HG03575 (cell line): ENCODE results near the gene FCRL6.

Experiments used
- ATAC-seq: cut with Tn5 transposase; IDR thresholded peaks from one replicate; pipeline ENCODE4 v1.9.1; 2021; ENCODE audit not compliant: unreplicated experiment, insufficient number of reproducible peaks, low FRiP score; ENCODE audit errors: extremely low read depth

The FCRL6 gene

DNA sequence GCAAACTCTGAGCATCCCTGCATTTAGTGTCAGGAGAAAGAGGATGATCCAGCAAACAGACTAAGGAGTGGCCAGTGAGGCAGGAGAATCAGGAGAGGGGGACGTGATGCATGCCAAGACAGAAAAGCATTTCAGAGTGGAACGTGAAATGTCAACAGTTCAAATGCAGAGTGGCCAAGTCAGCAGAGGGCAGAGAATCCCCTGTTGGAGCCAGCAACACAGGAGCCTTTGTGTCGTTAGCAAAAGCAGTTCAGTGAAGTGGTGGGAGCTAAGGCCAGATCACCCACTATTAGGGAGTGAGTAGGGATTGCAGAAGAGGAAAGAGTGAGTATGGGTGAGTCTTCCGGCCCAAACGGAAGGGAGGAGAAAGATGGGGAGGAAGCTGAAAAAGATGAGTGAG lies 6.6 kb upstream of the FCRL6 start:
- no peak for ATAC-seq

DNA sequence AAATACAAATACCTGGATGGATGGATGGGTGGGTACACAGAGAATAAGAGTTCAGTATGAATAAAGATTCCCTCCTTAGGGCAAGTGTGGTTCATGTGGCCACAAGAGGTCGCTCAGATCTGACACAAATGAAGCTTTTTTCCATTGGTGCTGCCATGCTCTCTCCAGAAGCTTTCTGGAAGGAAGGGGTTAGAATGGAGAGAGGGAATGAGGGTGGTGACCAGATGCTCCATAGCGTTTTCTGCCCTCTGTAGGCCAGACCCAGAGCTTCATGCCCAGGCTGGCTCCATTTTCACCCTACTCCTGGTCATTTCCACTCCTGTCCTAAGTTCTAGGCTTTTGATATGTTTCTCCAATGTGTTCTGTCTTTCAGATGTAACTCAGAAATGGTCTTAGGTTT lies 3.3 kb upstream of the FCRL6 start:
- ATAC-seq, result no peak

DNA sequence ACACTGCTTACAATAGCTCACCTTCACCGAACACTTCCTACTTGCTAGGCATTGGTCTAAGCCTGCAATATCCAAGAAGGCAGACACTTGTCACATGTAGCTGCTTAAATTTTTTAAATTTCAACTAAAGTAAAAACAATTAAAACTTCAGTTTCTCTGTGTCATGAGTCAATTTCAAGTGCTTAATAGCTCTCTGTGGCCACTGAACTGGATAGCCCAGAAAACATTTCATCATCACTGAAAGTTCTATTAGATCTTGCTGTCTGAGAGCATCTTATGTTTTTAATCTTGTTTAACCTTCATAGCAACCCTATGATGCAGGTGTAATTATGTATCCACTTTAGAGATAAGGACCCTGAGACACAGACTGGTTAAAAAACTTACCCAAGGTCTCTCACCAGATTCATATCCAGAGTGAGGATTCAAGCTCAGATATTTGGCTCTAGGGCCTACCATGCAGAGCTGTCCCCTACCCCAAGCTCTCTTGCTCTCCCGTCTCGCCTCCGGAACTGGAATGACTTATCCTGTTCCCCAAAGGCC lies 2.6 kb upstream of the FCRL6 start:
- ATAC-seq, result no peak

DNA sequence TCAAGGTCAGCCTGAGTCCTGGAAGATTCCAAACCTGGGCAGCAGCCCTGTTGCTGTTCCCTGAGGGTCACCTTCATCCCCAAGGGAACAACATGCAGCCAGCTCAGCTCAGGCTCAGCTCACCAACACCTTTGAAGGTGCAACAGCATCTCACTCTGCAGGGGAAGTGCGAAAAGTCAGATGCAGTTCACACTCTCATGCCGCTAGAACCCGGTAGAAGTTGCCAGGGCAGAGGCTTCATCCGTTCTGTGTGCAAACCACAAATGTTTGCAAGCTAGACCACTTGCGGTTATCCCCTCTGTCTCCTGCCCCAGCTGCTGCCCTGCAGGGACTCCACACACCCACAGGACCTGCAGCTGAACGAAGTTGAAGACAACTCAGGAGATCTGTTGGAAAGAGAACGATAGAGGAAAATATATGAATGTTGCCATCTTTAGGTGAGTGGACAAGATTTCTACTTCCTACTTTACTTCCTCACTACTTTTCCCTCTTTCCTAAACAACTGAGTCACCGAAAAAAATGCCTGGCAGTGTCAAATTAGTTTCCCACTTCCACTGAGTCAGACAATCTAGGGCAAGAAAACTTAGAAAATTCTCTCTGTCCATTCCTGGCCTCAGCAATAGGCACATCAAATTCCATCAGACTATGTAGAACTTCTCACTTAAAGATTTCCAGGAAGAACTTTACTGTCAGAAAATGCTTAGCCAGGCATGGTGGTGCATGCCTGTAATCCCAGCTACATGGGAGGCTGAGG lies 1.8 kb upstream of the FCRL6 start:
- no peak for ATAC-seq

DNA sequence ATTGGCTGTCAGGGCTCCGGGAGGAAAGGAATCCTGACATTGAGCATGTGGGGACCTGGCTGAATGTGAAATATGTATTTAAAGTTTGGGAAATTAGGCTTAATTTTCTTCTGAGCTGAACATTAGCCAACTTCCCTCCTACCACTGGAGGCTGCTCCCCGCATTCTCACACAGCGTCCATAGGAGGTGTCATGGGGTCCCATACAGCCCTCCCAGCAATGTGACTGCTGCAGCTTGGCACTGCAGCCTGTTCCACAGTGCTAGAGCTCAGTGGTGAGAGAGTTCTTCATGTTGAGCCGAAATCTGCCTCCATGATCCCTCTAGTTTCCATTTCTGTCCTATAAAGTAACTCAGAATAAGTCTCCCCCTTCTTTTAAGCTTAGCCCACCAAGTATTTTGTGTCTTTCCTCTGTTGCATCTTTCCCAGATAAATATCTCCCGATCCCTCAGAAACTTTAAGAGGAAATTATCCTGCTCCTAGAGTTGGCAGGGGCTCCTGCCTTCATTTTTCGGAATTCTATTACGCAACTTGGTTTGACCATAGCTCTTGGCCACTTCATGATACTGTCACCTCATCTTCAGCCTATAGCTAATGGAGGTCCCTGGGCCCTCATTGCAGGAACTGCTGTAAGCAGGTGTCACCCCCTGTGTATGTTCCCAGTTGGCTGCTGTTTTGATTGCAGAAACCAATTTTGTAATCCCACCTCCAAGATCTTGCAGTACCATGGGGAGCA lies 2.0 kb downstream of the FCRL6 start:
- ATAC-seq, result no peak

DNA sequence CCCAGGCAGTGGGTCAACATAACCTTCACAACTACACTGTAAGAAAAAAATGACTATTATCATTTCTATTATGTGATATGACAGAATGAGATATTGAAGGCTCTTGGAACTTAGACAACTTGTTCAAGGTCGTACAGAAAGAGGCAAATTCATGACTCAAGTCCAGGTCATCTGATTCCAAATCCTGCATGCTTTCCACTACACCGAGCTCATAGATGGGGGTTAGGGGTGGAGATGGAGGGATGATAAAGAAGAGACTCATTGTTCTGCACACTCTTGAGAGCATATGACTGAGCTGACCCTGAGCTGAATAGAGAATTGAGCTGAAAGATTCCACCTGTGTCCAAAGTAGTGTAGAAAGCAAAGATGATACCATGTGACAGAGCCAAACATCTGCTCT lies 2.8 kb downstream of the FCRL6 start:
- no peak for ATAC-seq

DNA sequence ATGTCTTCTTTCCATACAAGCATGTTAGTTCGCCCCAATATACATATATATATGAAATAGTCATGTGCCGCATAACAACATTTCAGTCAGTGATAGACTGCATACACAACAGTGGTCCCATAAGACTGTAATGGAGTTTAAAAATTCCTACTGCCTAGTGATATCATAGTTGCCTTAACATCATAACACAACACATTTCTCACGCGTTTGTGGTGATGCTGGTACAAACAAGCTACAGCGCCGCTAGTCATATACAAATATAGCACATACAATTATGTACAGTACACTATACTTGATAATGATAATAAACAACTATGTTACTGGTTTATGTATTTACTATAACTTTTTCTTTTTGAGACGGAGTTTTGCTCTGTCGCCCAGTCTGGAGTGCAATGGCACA lies 13.8 kb downstream of the FCRL6 start:
- ATAC-seq, result no peak

DNA sequence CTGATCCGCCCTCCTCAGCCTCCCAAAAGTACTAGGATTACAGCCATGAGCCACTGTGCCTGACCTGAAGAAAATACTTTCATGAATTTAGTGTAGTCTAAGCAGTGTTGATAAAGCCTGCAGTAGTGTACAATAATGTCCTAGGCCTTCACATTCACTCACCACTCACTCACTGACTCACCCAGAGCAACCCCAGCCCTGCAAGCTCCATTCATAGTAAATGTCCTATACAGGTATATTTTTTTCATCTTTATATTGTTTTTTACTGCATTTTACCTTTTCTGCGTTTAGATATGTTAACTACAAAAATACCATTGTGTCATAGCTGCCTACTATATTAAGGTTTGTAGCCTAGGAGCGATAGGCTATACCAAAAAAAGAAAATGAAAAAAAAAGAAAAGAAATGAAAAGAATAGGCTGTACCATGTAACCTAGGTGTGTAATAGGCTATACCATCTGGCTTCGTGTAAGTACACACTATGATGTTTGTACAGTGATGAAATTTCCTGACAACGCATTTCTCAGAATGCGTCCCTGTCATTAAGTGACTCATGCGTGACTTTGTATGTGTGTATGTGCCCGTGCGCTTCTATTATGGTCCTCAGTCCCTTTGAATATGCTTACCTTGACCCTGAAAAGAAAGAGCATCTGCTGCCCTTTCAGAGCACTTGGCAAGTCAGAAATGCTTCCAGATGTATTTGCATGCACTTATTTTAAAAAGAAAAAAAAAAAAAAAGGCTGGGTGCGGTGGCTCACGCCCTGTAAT lies 15.3 kb downstream of the FCRL6 start:
- ATAC-seq, result no peak

DNA sequence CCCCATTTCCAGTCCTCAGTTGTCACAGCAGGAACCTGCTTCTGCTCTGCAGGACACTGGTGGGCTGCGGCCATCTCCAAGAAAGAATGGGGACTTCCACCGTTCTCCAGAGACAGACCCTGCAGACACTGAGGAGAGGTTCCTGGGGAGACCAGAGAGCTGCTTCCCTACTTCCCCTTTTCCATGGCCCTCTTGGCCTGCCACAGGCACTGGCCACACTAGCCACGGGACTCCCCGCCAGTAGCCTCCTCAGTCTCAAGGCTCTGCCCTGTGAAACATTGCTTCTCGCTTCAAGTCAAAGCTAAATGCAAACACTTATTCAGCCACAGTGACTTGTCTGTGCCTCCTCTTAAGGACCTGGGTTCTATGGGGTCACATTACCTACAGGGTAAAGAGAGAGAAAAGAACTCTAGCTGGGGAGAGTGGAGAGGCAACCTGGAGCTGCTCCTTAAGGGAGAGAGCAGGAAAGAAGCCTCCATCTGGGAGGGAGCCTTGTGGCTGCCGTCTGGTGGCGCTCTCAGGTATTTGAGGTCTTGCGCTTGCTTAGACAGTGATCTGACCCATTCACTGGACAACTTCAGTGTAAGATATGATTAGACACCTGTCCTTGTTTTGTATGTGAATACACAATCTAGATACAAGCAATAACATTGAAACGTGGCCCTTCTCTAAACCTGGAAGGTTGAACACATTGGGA lies 19.2 kb downstream of the FCRL6 start:
- no peak for ATAC-seq

DNA sequence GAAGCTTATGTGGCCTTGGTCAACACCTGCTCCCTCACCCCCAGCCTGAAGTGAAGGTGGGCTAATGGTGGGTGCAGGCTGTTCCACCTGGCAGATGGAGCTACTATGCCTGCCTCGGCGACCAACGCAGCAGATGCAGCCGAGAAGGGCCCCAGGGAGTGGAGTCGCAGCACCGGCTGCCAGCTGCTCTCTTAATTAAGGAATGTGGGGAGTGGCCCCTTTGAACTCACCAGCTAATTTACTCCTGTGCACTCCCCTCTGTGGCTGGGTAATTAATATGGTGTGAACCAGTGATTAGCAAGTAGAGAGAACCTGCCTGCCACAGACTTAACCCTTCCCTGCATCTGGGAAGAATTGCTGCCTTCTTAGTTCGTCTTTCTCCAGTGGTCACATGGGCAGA lies 21.2 kb downstream of the FCRL6 start:
- ATAC-seq, result no peak

DNA sequence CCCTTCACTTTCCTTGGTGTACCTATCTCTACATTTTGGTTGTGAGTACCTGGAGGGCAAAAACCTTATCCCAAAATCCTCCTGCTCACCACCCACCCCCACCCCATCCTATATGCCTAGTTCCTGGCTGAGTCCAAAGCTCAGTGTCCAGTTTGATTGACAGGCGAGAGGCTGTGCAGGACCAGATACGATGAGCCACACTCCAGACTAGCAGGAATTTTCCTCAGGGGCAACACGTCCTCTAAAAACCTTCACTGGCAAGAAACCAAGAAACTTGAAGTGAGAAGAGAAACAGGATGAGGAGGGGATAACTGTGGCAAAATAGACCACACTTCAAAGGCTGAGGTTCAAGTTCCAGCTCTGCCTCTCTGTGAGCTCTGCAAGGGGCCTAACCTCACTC lies 23.4 kb downstream of the FCRL6 start:
- ATAC-seq, result no peak

DNA sequence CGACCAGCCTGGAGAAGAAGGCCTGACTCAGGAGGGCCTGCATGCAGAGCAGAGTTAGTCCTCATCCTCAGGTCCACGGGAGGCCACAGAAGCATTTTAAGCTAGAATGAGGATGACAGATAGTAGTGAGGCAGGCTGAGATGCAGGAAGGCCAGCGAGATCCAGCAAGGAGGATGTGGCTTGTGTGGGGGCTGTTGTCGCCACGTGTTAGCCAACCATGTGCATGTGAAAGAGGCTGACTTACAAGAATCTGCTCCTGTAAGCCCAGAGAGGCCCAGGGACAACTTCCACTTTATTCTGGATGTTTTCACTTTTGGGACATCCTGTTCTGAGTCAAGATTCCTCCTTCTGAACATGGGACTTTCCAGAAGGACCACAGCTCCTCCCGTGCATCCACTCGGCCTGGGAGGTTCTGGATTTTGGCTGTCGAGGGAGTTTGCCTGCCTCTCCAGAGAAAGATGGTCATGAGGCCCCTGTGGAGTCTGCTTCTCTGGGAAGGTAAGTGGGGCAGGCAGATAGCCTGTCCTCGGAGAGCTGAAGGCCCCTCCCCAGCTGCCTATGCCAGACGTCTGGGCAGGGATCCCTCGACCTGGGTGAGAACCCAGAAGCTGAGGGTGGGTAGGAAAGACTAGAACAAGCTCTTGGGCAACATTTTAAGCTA lies 24.4 kb downstream of the FCRL6 start, which contains the start of gene SLAMF8:
SLAMF8 (plus strand) TSS at position 433 of the 661 bp plus-strand sequence; CDS start at position 459, 26 bp downstream.
- ATAC-seq, result no peak

DNA sequence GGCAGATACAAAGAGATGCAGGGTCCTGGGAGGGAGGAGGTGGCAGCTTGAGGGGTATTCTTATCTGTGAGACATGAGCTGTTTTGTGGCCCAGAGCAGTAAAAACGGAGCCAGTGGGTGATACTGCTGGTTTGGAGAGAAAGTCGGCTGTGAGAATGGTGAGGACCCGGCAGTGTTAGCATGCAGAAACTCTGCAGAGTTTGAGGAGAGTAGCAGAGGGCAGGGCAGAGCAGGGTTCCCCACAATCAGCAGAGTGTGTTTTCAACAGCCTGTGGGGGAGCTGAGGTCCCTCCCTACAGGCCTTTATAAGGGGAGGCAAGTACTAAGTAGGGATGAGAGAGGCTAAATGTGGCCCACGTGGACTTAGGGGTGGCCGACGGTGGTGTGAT lies 24.9 kb downstream of the FCRL6 start:
- ATAC-seq, result no peak

DNA sequence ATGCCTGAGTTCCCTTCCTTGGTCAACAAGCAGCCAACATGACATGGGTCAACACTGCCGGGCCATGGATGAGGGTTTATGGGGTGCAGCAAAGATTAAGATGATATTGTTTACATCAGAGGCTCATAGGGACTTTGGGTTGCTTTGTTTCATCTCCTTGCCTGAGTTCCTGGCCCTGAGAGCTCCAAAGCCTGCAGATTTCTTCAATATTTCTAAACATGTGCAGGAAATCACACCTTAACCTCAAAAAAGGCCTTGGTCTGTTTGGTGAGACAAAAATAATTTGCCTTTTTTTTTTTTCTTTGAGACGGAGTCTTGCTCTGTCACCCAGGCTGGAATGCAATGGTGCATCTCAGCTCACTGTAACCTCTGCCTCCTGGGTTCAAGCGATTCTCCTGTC lies 25.4 kb downstream of the FCRL6 start:
- no peak for ATAC-seq

DNA sequence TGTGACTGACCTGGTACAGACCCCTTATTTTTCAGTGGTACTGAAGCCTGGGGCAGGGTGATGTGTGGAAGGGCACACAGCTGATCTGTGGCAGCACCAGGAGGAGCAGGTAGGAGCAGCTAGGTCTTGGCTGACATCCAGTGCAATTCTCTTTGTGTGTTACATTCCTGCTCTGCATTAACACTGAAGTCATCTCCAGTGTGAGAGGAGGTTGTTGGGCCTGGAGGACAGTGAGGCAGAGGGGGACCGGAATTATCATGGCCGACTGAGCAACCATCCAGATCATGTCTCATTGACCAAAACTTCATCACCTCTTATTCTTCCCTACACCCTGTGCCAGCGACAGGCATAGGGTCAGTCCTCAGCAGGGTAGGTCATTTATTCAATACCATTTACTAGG lies 26.0 kb downstream of the FCRL6 start:
- ATAC-seq, result no peak

DNA sequence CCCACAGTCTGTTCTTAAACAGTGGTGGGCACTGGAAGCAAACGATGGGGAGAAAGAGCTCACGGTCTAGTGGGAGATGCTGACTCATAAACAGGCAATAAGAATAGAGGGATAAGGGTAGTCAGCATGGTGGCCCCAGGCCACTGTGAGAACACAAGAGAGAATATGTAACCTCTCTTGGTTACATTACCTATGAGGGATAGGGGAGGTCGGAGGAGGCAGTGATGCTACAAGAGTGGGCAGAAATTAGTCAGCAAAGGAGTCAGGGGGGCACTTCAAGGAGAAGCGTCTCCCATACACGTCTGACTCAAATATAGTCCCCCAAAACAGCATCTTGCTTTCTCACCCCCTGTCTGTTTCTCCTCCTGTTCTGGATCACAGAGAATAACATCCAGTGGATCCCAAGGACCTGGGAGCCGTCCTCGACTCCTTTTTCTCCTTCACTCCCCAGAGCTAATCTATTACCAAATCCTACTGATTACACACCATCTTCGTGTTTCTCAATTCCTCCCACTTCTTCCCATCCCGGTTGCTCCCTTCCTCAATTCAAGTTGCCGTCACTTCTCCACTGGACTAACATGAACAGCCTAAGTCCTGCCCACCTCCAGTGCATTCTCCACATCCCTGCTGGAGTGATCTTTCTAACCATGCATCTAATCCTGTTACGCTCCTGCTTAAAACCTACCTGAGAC lies 26.6 kb downstream of the FCRL6 start:
- ATAC-seq, result no peak

DNA sequence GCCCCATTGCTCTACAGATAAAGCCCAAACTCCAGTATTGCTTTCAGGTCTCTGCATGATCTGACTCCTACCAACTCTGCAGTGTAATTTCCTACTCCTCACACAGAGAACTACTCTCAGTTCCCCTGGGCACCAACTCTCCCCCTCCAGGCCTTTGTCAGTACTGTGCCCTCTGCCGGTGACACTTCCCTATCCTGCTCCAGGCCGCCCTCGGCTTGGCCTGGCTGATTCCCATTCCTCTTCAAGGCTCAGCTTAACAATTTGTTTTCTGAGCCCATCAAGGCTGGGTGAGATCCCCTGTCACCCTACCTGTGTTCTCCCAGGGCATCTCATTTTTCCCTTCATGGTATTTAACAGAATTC lies 27.1 kb downstream of the FCRL6 start:
- ATAC-seq, result peak; percentile 47

DNA sequence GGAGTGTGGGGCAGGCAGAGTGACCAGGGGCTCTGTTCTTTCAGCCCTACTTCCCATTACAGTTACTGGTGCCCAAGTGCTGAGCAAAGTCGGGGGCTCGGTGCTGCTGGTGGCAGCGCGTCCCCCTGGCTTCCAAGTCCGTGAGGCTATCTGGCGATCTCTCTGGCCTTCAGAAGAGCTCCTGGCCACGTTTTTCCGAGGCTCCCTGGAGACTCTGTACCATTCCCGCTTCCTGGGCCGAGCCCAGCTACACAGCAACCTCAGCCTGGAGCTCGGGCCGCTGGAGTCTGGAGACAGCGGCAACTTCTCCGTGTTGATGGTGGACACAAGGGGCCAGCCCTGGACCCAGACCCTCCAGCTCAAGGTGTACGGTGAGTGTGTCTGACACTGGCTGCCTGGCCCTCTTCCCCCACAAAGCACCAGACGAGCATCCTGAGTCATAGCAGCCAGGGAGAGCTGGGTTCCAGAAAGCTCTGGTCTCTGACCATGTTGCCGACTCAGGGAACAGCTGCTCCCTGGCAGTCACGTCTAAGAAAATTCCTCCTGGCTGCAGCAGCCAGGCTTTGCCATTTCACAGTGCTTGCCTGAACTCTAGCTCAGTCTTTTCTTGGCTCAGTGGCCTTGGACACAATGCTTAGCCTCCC lies 27.8 kb downstream of the FCRL6 start:
- ATAC-seq, result no peak
